ENCODE data around the gene PCNP.
"Not testable (repeated sequence)": the region's sequence is repeated elsewhere in the genome, so short reads cannot be mapped to it uniquely, and the experiment has no call there.

- not testable (repeated sequence) for TF ChIP-seq POLR2AphosphoS5 (IDR thresholded peaks at IDR 0.05; ENCODE audit: borderline replicate concordance, low read depth, low read length); EZH2 (IDR thresholded peaks at IDR 0.05); FOXP2 (optimal IDR thresholded peaks at IDR 0.05; ENCODE audit: control extremely low read depth, extremely low read length, insufficient read depth)
Measured at GRCh38 chr3:101631959-101632358, 58.0 kb downstream of the PCNP start.
